NB4 (cell line): ENCODE data around the gene SOX12.

Experiments
- MAX ChIP-seq: IDR thresholded peaks from 2 replicates; pipeline ENCODE4 v1.6.1; 2011; ENCODE audit warnings: low read depth, low read length
- MYC ChIP-seq: IDR thresholded peaks from 2 replicates; pipeline ENCODE4 v1.6.1; 2011; ENCODE audit warnings: low read depth, low read length
- POLR2A ChIP-seq: IDR thresholded peaks from 2 replicates; pipeline ENCODE4 v1.6.1; 2011; ENCODE audit warnings: mild to moderate bottlenecking; ENCODE audit not compliant: insufficient read length; ENCODE audit errors: extremely low read depth
- TF ChIP-seq, protein P1 (sequence below): IDR thresholded peaks from one replicate; pipeline ENCODE4 v1.5.1; 2012; ENCODE audit warnings: low read depth, low read length

DNA sequence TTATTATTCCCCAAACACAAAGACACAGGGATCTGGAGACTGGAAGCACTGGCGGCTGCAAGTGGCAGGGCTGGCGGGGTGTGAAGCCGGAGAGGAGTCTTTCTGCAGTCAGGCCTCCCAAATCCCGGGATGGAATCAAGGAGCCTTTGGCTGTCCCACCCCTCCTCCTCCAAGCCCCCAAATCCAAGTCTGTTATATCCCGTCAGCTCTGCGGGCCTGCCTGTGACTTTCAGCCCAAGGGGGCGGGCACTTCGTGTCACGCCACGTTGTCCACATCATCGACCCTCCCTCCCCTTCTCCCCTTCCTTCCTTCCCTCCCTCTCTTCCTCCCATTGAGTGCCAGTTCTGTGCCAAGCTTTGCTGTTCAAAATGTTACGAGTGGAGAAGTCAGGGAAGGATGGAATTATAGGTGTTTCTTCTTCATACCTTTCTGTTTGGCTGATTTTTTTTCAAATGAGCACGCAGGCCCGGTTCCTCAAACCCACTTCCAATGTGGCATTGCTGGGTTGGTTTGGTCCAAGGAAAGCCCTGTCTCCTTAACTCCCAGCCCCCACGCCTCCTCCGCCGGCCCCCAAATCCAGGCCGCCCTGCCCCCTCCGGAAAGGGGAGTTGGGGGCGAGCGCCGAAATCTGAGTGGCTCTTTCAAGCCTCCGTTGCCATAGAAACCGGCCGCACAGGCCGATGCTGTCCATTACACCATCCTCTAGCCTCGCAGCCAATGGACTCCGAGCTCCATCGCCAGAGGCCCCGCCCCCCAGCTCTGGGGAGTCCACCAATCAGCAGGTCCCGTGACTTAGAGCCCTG lies 15.3 kb upstream of the SOX12 start:
- TF ChIP-seq, protein P1, sequence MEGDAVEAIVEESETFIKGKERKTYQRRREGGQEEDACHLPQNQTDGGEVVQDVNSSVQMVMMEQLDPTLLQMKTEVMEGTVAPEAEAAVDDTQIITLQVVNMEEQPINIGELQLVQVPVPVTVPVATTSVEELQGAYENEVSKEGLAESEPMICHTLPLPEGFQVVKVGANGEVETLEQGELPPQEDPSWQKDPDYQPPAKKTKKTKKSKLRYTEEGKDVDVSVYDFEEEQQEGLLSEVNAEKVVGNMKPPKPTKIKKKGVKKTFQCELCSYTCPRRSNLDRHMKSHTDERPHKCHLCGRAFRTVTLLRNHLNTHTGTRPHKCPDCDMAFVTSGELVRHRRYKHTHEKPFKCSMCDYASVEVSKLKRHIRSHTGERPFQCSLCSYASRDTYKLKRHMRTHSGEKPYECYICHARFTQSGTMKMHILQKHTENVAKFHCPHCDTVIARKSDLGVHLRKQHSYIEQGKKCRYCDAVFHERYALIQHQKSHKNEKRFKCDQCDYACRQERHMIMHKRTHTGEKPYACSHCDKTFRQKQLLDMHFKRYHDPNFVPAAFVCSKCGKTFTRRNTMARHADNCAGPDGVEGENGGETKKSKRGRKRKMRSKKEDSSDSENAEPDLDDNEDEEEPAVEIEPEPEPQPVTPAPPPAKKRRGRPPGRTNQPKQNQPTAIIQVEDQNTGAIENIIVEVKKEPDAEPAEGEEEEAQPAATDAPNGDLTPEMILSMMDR: no peak
- TF ChIP-seq POLR2A (no peak), MAX (no peak), MYC (no peak)
